HG02623 (cell line): ENCODE data around the gene HAUS3.

ENCODE experiments used
- ATAC-seq: cut with Tn5 transposase; IDR thresholded peaks from one replicate; pipeline ENCODE4 v1.9.1; 2021; ENCODE audit warnings: moderate library complexity; ENCODE audit not compliant: unreplicated experiment

Gene HAUS3

DNA sequence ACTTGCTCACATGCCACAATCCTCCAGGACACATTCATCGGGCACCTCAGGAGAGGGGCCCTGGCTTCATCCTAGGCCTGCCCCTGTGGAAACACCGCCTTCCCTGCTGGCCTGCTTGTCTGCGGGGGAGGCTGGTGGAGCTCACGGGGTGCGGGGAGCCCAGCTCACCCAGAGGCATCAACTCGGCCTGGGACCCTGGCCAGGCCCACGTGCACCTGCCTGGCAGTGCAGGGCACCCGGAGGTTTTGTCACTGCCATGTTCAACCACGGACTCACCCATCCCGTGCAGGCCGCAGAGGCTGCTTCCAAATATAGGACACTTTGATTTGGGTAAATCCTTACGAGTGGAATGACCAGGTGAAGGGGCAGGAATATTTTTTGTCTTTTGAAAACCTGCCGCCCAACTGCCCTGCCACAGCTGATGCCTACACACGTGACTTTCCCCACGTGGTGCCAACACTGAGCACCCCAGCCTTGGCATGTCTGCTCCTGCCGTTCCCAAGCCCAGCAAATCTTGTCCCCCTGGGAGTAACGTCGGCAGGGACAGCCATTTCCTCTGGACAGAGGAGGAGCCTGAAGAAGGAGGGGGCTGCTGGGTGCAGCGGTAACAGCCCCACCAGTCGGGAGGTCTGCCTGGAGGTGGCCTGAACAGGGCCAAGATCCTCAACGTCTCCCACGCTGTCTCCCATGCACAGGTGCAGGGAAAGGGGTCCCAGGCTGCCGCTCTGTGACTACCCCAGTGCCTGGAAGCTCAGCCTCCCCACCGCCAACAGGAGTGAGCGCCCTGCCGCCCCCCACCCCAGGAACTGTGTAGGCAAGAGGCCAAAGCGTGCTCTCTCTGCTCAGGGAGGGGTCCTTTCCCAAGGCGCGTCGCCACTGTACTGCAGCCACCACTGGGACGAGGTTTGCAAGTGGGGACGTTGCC, 11.5 kb upstream of the HAUS3 start:
- ATAC-seq, result no peak

DNA sequence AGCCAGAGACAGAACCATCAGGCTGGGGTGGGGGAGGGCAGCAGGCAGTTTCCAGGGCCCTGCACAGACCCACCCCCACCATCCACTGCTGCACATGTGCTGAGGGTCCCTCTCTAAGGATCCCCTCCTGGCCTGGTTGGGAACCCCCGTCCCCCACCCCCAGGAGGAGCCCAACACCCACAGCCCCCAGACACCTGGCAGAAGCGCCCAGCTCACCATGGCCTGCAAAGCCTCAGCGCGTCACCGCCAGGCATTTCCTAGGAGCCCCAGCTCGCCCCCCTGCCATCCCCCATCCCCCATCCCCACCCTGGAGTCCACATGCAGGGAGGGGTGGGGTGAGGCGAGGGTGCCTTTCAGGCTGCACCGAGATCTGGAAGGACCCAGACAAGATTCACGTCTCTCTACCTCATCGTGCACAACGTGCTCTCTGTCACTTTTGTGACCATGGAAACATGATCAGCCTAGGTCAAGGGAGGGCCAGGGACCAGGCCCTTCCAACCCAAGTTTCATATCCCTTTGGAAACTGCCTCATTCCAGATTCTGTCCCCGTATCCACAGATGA, 10.7 kb upstream of the HAUS3 start:
- no peak for ATAC-seq

DNA sequence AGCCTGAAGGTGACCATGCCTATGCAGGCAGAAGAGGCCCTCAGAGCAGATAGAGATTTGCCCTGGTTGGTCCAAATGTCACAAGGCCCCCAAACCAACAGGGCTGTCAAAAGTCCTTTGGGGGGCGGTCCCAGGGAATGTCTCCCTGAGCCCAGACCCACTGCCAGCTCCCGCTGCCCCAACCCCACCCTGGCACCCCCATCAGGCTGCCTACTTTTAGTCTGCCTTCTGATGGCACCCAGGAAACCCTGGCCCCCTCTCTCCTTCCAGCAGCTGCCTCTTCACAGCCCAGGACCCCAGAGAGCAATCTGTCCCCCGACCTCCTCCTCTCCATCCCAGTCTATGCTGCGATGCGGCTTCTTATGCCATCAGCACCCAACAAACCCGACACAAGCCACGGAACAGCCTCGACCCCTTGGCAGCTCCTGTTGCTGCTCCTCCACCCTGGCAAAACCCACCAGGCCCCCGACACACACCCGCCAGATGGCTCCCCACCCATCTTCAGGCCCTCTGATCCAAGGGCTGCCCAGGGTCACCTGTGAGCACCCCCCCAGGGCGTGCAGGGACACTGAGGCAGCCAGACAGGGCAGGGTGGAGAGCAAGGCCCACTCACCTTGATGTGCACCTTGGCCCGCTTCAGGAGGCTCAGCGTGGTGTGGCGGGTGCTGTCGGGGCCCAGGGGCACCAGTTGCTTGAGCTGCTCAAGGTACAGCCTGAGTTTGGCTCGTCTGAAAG, 10.0 kb upstream of the HAUS3 start:
- no peak for ATAC-seq

DNA sequence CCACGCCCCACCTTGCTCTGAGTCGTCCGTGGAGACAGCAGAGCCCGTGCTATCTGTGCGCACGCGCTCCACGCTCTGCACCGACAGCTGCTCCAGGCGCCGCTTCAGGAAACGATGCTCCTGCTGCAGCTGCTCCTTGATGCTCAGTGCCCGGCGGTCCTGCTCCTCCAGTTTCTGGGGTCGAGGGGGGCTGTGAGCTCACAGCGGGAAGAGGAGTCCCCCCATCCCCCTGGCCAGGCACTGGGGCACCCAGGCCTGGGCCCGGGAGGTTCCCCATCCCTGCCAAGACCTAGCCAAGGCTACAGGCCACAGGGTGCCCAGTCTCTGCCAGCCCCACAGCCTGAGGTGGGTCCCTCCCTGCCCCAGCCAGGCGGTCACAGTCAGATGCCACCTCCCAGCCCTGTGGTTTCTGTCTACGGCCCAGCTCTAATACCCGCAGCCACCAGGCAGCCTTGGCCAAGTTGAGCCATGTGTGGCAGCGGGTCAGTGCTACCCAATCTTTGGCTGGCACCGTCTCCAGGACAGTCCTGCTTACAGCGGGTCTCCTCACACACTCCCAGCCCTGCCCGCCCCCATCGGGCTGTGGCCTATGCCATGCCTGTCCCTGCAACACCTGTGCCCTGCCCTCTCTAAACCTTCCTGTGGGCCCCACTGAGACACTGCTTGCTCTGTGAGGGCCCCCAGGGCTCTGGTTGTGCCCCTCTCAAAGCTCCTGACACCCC, 9.3 kb upstream of the HAUS3 start:
- ATAC-seq, result no peak

DNA sequence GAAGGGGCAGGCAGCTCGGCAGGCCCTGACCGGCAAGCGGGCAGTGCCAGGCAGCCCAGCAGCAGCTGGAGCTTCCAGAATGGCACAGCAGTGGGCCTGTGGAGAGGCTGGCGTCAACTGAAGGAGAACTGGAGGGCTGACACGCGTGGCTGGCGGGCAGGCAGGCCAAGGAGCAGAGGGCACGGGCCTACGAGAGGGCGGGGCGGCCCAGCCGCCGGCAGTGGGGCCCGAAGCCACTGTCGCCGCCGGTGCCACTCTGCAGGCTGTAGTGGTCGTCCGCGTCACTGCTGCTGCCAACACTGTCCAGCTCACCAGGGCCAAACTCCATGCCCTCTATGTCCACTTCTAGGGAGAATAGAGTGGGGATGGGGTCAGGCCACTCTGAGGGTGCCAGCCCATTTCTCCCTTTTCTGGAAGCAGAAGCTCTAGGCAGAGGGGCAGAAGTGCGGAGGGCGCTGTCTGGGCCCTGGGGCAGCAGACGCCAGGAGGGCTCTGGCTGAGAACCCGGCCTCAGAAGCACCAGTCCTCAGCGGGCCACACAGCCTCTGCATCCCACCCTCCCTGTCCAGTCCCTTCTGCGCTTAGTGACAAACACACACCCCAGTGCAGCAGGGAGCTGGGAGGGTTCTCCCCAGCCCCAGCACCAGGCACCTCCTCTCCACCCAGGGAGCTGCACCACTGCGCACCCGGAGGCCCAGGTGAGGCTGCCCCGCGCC, 8.6 kb upstream of the HAUS3 start:
- no peak for ATAC-seq

DNA sequence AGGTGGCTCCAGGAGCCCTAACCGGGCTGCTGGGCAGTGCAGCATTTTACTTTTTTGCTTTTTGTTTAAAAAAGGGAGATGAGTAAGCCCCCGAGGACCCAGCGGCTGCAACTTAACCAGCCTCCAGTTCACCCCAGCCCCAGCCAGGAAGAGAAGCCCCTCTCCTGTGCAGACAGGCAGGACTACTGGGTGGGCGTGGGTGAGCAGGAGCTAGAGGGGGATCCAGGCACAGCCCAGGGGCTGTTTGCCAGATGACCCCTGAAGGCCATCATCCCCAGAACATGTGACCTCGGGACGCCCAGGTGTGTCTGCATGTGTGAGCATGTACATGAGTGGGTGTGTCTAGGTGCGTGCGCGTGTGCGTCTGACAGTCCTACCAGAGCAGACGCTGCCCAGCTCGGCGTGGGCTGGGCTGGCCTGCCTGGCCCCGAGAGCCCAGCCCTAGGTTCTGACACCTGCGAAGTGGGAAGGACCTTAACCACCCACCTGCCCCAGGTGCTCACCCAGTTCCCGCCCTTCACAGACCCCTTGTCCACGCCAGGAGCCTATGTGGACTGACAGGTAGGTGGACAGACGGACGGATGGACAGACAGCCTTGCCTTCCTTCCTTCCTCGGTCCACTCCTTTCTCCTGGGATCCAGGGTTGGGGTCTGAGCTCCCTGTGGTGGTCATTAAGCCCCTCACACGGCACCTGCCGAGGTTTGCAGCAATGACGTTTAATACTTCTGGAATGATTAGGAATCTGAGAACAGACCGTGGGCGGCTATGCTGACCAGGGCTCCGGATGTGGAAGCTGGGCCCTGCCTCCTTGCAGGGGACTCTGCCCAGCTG, 7.8 kb upstream of the HAUS3 start:
- no peak for ATAC-seq

DNA sequence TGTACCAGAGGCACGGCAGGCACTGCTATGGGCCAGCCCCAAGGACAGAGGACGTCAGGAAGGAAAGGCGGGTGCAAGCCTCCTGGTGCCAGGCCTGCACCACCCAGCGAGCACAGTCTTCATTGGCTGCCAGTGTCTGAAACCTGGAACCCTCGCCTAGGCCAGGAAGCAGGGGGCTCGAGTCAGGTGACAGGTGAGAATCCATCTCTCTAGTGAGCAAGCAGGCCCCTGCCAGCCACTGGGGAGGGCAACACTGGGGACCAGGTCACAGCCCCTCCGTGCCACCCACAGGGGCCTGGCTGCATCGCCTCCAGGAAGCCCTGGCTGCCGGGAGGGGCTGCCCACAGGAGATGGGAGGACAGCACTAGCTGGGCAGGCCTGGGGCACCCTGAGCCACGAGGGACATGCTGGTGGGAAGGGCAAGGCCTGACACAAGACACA, 6.9 kb upstream of the HAUS3 start:
- no peak for ATAC-seq

DNA sequence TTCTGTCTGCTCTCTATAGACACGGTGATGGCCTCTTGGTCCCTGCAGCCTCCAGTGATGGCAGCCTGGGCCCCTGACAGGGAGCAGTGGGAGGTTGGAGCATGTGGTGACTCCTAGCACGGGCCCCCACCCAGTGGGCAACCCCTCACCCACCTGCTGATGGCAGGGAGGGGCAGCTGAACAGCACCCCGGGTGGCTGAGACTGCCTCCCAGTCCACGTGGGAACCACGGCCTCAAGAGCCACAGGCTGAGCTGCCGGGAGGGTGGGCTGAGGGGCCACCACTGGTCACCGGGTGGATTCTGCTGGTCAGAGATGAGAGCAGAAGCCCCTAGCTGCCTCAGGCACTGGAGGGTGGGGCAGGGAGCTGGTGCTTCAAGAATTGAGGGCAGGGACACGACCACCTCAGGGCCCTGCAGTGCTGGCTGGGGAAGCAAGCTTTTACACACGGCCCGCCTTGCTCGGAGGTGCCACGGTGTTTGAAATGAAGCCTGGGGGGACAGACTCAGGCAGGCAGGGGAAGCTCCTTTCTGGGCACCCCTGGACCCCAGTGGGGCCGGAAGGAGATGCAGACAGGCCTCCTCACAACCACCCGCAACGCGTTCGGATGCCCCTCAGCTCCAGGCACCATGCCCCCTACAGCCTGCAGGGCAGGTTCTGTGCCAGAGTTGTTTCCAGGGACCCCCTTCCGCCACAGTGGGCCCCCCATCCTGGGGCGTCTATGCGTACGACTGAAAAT, 6.3 kb upstream of the HAUS3 start:
- no peak for ATAC-seq

DNA sequence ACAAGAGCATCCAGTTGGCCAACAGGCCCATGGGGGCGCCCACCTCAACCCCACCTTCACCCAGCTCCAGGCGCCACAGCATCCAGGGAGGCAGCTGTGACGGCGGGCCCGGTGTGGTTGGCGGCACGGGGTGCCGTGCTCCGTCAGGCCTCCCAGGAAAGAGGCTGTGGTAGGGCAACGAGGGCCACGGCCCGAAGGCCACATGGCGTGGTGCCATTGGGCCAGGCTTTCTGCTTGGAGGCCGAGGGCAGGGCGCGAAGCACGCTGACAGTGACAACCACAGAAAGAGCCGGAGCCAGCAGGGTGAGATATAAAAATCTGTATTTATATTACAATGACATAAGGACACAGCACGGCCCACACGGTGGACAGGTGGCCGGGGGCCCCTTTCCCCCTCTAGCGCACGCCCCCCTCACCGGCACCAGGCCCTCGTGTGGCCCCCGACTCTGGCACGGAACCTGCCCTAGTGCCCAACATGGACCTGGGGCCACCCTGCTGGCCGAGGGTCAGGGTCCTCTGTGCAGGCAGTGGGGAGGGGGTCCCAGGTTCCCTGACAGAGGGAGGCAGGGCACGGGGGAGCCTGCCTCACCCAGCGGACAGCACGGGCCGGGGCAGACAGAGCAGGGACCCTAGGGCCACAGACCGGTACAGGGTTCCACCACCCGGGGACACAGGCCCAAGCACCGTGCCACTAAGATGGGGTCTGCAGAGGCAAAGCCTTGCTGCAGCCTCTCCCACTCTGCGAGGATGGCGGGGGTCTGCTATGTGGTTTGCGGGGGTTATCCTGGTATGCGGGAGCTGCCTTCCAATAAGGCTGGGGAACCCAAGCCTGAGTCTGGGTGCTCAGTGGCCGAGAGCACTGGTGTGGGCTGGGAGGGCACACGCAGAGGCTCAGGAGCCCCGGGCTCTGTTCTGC, 5.5 kb upstream of the HAUS3 start:
- ATAC-seq, result no peak

DNA sequence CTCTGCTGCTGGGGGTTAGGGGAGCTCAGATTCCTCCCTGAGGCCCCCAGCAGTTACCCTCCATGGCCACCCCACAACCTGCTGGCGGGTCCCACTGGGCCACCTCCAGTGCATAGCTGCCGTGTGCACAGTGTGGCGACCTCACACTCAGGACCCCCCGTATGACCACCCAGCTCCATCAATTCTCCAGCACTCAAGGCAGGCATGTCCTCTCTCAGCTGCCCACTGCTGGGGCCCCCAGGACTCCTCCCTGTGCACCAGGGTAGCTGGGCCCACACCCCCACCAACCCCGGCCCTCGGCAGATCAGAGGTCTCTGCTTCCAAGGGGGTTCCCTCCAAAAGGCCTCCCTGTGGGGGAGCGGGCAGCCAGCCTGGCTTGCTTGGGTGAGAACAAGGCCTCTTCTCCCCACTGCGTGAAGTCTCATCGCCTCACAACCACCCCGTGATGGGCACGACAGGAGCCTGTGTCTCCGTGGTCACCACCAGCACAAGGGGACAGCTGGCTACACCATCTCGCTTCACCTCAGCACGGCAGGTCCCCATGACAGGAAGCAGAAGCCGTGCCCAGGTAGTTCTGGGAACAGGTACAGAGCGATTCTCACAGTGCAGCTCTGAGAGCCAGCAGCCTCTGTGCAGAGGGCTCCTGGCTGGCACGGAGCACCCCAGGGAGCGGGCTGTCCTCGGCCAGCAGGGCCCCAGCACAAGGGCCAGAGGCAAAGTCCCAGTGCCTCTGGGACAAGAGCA, 4.6 kb upstream of the HAUS3 start:
- no peak for ATAC-seq

DNA sequence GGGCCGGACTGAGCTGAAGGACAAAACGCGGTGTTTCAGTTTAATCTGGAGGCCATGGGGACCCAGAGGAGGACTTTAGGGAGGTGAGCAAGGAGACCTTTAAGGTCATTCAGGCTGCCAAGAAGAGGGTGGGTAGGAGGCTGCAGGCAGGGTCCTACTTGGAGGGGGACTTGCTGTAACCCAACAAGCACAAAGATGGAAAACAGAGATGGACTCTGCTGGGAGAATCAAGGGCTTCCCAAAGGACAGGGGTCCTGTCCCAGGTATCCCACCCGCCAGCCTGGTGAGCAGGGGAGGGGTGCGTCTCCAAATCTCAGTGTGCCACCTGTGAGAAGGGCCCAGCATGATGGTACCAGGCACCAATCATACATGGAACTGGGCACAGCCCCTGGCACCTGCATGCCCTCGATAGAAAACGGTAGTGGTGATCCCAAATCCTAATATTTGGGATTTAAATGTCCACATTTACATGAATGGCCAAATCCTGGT, 3.9 kb upstream of the HAUS3 start:
- no peak for ATAC-seq

DNA sequence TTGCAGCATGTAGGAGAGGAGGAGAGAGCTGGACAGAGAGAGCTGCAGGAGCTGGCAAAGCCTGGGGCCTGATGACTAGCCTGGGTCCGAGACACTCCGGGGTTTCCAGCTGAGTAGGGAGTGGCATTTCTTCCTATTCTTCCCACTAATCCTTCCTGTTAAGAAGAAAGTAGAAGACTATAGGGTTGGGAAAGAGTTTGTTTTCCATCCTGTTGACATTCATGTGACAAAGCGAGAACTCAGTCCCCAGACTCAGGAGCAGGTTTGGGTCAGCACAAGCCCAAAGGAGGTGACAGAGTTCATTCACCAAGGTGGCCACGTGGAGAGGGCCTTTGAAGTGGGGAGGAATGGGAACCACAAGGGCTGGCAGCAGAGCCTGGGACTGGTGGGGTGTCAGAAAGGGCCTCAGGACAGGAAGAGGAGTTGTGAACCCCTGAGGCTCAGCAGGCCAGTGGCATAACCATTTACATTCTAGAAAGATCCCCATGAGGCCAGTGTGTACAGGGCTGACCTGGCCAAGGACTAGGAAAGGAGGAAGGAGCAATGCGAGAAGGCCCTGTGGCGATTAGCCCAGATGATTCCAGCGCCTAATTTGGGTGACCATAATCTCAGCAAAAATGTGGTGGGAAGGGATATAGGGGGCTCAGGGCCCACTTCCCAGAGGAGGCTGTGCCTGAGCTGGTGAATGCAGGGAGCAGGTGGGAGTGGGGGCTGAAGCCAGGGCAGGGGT, 3.3 kb upstream of the HAUS3 start:
- ATAC-seq, result no peak

DNA sequence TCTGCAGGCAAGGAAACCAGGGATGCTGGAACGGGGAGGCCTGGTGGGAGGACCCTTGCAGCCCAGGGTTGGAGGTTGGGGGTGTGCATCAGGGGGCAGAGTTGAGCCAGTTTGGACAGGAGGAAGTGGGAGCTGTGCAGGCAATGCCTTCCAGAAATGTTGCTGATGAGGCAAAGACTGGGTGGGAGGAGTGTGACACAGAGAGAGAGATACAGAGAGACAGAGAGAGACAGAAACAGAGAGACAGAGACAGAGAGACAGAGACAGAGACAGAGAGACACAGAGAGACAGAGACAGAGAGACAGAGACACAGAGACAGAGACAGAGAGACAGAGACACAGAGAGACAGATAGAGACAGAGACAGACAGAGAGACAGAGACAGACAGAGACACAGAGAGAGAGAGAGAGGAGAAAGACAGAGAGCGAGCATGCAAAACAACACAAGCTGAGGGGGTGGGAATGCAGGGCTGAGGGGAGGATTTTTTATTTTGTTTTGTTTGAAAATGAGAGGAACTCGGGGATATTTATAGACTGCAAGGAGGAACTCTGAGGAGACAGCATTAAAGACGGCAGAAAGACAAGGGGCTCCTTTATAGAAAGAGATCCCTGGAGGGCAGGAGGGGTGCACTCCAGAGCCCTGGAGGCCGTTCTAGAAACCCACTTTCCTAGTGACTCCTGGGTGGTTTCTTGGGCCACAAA, 1.9 kb upstream of the HAUS3 start:
- no peak for ATAC-seq

DNA sequence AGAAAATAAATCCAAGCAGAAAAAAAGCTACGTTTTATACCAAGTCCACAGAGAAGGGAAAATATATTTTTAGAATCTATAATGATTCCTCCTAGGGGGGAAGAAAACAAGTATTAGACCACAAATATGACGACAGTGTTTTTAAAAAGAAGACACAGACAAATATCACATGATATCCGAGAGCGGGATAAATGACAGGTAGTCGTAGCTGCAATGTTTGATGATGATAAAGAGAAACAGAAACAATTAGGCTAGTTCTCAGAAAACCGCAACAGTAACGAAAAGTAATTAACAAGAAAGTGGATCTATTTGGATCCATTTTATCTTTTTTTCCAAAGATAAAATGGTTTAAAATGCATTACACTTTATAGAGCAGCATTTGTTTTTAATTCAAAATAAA, 918 bp downstream of the HAUS3 start:
- ATAC-seq, result no peak

DNA sequence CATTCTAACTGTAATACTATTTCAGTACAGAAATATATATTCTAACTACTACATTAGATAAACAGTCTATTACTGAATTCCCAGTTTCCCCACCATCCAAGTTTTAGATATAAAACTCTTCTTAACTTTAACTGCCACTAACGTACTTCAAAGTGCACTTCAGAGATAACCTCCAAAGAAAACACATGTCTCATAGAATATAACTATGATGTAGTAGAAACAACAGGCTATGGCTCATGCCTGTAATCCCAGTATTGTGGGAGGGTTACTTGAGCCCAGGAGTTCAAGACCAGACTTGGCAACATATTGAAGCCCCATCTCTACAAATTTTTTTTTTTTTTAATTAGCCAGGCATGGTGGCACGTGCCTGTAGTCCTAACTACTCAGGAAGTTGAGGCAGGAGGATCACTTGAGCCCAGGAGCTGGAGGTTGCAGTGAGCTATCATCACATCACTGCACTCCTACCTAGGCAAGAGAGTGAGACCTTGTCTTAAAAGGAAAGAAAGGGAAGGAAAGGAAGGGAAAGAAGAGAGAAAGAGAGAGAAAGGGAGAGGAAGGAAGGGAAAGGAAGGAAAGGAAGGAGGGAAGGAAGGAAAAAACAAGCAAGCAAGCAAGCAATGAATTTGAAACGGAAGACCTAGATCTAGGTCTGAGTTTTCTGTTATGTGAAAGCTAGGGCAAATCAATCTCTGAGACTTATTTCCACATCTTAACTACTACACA, 4.8 kb downstream of the HAUS3 start:
- no peak for ATAC-seq
